Measurements from ENCODE around the gene ZNF687.
"Not testable (repeated sequence)": the region's sequence is repeated elsewhere in the genome, so short reads cannot be mapped to it uniquely, and the experiment has no call there.

ZNF687 gene

GRCh38 chr1:151275341-151275740, 6.8 kb upstream of the ZNF687 start:
- not testable (repeated sequence) for FAIRE-seq; DNase-seq (ENCODE audit: low spot score)

- FAIRE-seq (no peak), DNase-seq (ENCODE audit: low spot score) (no peak)
Measured at GRCh38 chr1:151277249-151277648, 4.8 kb upstream of the ZNF687 start.

GRCh38 chr1:151281225-151281968, 702 bp upstream of the ZNF687 start:
- no peak for FAIRE-seq
- peak; percentile 91 for DNase-seq (ENCODE audit: low spot score)

GRCh38 chr1:151282883-151283725, 1.0 kb downstream of the ZNF687 start:
- DNase-seq (ENCODE audit: low spot score) = peak; percentile 30
- FAIRE-seq = no peak

- FAIRE-seq (no peak), DNase-seq (ENCODE audit: low spot score) (no peak)
Measured at GRCh38 chr1:151284013-151284577, 2.0 kb downstream of the ZNF687 start.

- DNase-seq (ENCODE audit: low spot score) (no peak), FAIRE-seq (no peak)
Measured at GRCh38 chr1:151286619-151287340, 4.7 kb downstream of the ZNF687 start.

- no peak for DNase-seq (ENCODE audit: low spot score)
- FAIRE-seq = no peak
Measured at GRCh38 chr1:151287341-151287699, 5.2 kb downstream of the ZNF687 start.

- no peak for DNase-seq (ENCODE audit: low spot score)
- FAIRE-seq = no peak
Measured at GRCh38 chr1:151287767-151288500, 5.8 kb downstream of the ZNF687 start.

GRCh38 chr1:151288502-151288901, 6.4 kb downstream of the ZNF687 start:
- DNase-seq (ENCODE audit: low spot score) (no peak), FAIRE-seq (no peak)

- FAIRE-seq = no peak
Measured at GRCh38 chr1:151289080-151289935, 7.2 kb downstream of the ZNF687 start.

GRCh38 chr1:151289991-151290708, 8.1 kb downstream of the ZNF687 start:
- FAIRE-seq (no peak), DNase-seq (ENCODE audit: low spot score) (no peak)

More at GRCh38 chr1:151289080-151289935, 7.2 kb downstream of the ZNF687 start:
- DNase-seq (ENCODE audit: low spot score) = no peak

- DNase-seq (ENCODE audit: low spot score) (no peak), FAIRE-seq (no peak)
Measured at GRCh38 chr1:151290709-151291303, 8.7 kb downstream of the ZNF687 start.

- FAIRE-seq = no peak
- no peak for DNase-seq (ENCODE audit: low spot score)
Measured at GRCh38 chr1:151292207-151293030, 10.3 kb downstream of the ZNF687 start.

GRCh38 chr1:151293093-151293492, 11.0 kb downstream of the ZNF687 start:
- DNase-seq (ENCODE audit: low spot score) (no peak), FAIRE-seq (no peak)

- DNase-seq (ENCODE audit: low spot score) = no peak
Measured at GRCh38 chr1:151294742-151295462, 12.8 kb downstream of the ZNF687 start.

GRCh38 chr1:151309811-151310323, 27.8 kb downstream of the ZNF687 start:
- FAIRE-seq = no peak
- DNase-seq (ENCODE audit: low spot score) = no peak

More at GRCh38 chr1:151294742-151295462, 12.8 kb downstream of the ZNF687 start:
- FAIRE-seq = no peak

GRCh38 chr1:151311011-151311410, 28.9 kb downstream of the ZNF687 start:
- no peak for DNase-seq (ENCODE audit: low spot score)
- FAIRE-seq = no peak
